Activated naive CD8-positive, alpha-beta T cell treated with anti-CD3 and anti-CD28 coated beads, Interleukin-2, amount 50 U/mL, for 24 hours (primary cell): ENCODE measurements around the gene DPF3.
"Not testable (repeated sequence)": the region's sequence is repeated elsewhere in the genome, so short reads cannot be mapped to it uniquely, and the experiment has no call there.

Experiments used
- ATAC-seq: fragments of 150-1000 bp; cut with Tn5 transposase; one replicate; pipeline ENCODE4 v1.10.0; 2021
- DNase-seq: peaks from one replicate; pipeline ENCODE4 v3.0.0; 2021
- H3K27ac Mint-ChIP-seq: one replicate; pipeline ENCODE4 v1.8.0; 2021; ENCODE audit warnings: mild to moderate bottlenecking, mixed read lengths
- H3K27me3 Mint-ChIP-seq: one replicate; pipeline ENCODE4 v1.8.0; 2021; ENCODE audit warnings: mixed read lengths
- H3K36me3 Mint-ChIP-seq: one replicate; pipeline ENCODE4 v1.8.0; 2021; ENCODE audit warnings: low read depth, mixed read lengths
- H3K4me1 Mint-ChIP-seq: one replicate; pipeline ENCODE4 v1.8.0; 2021; ENCODE audit warnings: mixed read lengths
- H3K4me3 Mint-ChIP-seq: one replicate; pipeline ENCODE4 v1.8.0; 2021; ENCODE audit warnings: mild to moderate bottlenecking, moderate library complexity, mixed read lengths
- H3K9me3 Mint-ChIP-seq: one replicate; pipeline ENCODE4 v1.8.0; 2021; ENCODE audit warnings: mixed read lengths

Gene DPF3

DNA sequence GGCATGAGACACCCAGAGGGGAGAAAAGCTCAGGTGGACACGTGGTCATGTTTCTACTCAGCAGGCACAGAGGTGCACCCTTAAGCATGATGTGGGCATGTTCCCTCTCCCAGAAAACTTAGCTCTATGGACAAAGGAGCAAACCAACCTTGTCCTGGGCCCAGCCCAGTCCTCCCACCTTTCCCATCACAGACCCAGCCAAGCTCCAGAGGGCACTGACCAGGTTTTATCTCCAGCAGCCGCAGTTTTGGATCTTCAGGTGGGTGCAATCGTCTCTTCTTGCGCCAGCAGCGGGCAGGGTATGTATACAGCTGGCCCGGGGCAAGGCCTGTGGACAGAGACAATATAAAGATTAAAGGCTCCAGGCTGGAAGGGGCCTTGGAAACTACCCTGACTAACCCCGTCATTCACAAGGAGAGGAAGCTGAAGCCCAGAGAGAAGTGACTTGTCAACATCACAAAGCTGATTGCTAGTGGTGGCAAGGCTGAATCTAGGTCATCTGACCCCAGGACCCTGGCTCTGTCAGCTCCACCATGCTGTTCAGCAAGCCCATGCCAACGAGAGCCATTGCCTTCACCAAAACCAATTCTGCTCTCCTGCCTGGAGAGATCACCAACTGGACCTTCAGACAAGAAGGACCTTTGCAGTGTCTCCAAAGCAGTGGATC lies 140.7 kb downstream of the DPF3 start:
- H3K36me3 Mint-ChIP-seq = peaks cover 4% of the 10 kb centered on the region
- H3K27me3 Mint-ChIP-seq = no peaks in the 10 kb centered on the region
- no peak for ATAC-seq
- DNase-seq = no peak
- H3K27ac Mint-ChIP-seq = no peak overlapping the region
- H3K4me1 Mint-ChIP-seq = no peaks in the 10 kb centered on the region
- peaks cover 8% of the 10 kb centered on the region for H3K9me3 Mint-ChIP-seq
- no peak overlapping the region for H3K4me3 Mint-ChIP-seq

DNA sequence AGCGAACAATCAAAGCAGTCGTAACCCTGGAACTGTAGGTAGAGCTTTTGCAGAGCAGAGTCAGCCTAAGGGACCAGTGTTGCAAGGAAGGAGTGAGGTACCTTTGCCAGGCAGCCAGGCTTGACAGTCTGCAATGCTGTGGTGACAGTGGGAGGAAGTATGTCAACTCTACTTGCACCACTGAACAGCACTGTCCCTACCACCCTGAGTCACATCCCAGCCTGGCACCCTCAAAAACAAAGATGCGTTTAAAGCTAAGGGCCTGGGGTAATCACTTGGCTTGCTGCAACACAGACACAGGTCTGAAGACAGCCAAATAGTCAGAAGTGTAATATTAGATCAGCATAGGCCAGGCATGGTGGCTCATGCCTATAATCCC lies 141.9 kb downstream of the DPF3 start:
- ATAC-seq = no peak
- Mint-ChIP-seq H3K27me3 (no peaks in the 10 kb centered on the region), H3K36me3 (peaks cover 3% of the 10 kb centered on the region)

DNA sequence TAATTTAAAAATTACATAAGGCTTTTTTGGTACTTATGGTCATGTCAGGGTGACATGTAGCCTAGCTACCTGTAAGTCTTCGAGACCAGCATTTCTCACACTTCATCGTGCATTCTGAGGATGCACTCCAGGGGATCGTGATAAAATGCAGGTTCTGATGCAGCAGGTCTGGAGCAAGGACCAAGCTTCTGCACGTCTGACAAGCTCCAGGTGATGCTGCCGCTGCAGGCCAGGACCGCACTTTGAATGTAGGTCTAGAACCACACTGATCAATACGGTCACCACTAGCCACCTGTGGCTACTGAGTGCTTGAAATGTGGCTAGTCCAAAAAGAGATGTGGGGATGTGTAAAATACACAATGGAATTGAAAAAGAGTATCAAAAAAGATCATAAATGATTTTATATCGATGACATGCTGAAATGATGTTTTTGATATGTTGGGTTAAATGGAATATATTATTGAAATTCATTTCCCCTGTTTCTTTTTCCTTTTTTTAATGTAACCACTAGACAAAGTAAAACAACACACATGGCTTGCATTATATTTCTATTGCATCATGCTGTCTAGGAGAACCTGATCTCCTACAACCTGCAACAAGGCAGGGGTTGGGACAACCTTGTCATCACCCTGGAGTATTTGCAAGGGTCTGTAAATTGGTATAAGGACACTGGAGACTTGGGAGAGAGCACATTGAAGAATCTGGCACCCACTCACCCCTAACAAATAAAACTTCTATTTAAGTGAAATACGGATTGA lies 142.4 kb downstream of the DPF3 start:
- H3K27ac Mint-ChIP-seq = no peak overlapping the region
- no peaks in the 10 kb centered on the region for H3K4me1 Mint-ChIP-seq
- peaks cover 3% of the 10 kb centered on the region for H3K36me3 Mint-ChIP-seq
- H3K9me3 Mint-ChIP-seq = peaks cover 8% of the 10 kb centered on the region
- H3K27me3 Mint-ChIP-seq = no peaks in the 10 kb centered on the region
- H3K4me3 Mint-ChIP-seq = no peak overlapping the region
- ATAC-seq (no peak), DNase-seq (no peak)

More for the DNA sequence above, 141.9 kb downstream of the DPF3 start:
- H3K4me1 Mint-ChIP-seq = no peaks in the 10 kb centered on the region
- no peak for DNase-seq
- peaks cover 8% of the 10 kb centered on the region for H3K9me3 Mint-ChIP-seq
- H3K4me3 Mint-ChIP-seq = no peak overlapping the region
- H3K27ac Mint-ChIP-seq = no peak overlapping the region

- ATAC-seq, DNase-seq, H3K36me3 Mint-ChIP-seq, H3K27ac Mint-ChIP-seq, H3K9me3 Mint-ChIP-seq, H3K4me3 Mint-ChIP-seq, H3K27me3 Mint-ChIP-seq, H3K4me1 Mint-ChIP-seq: not testable (repeated sequence)
Observed at GRCh38 chr14:72748921-72749320, 145.0 kb downstream of the DPF3 start.

- ATAC-seq (no peak), DNase-seq (no peak)
- no peak overlapping the region for H3K4me3 Mint-ChIP-seq
- no peaks in the 10 kb centered on the region for H3K4me1 Mint-ChIP-seq
- H3K27me3 Mint-ChIP-seq = no peaks in the 10 kb centered on the region
- no peak overlapping the region for H3K27ac Mint-ChIP-seq
- peaks cover 8% of the 10 kb centered on the region for H3K9me3 Mint-ChIP-seq
- H3K36me3 Mint-ChIP-seq = peaks cover 3% of the 10 kb centered on the region
Observed at GRCh38 chr14:72747652-72748051, 146.2 kb downstream of the DPF3 start.

GRCh38 chr14:72745991-72746980 lies 147.6 kb downstream of the DPF3 start:
- DNase-seq = no peak
- Mint-ChIP-seq H3K4me3 (no peak overlapping the region), H3K9me3 (peaks cover 8% of the 10 kb centered on the region), H3K27me3 (no peaks in the 10 kb centered on the region), H3K27ac (no peak overlapping the region), H3K36me3 (peaks cover 3% of the 10 kb centered on the region), H3K4me1 (no peaks in the 10 kb centered on the region)
- ATAC-seq = no peak

GRCh38 chr14:72745546-72745945 lies 148.4 kb downstream of the DPF3 start:
- ATAC-seq = no peak
- Mint-ChIP-seq H3K27me3 (no peaks in the 10 kb centered on the region), H3K9me3 (peaks cover 8% of the 10 kb centered on the region), H3K4me1 (no peaks in the 10 kb centered on the region), H3K27ac (no peak overlapping the region), H3K36me3 (peaks cover 3% of the 10 kb centered on the region), H3K4me3 (no peak overlapping the region)
- no peak for DNase-seq

DNA sequence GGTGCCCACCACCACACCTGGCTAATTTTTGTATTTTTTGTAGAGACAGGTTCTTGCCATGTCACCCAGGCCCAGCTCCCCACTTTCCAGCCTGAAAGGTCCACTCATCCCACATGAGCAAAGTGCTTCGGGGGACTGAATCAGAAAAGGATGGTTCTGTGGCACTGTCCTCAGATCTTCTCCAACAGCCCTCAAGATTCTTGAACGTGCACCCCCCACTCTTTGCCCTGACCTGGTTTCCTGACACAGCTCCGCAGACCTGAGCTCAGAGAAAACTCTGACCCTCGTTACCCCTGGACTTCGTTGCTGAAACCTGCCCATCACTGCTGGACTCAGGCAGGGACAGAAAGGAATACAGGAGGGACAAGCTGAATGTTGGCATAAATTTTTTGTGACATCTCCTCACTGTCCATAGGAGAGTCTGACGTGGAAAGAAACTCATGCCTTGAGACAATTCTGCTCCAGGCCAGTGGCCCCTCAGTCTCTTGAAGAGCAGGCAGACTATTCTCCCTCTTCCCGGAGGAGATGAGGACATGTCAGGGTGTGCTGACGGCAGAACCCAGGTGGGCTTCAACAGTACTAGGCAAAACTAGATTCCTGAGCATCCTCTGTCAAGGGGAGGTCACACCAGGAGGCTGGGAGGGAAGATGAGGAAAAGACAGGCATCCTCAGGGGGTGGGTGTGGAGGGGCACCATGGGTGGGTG lies 149.3 kb downstream of the DPF3 start:
- no peaks in the 10 kb centered on the region for H3K4me1 Mint-ChIP-seq
- H3K27ac Mint-ChIP-seq = no peak overlapping the region
- H3K36me3 Mint-ChIP-seq = peaks cover 3% of the 10 kb centered on the region
- no peak for DNase-seq
- peaks cover 8% of the 10 kb centered on the region for H3K9me3 Mint-ChIP-seq
- no peak overlapping the region for H3K4me3 Mint-ChIP-seq
- H3K27me3 Mint-ChIP-seq = no peaks in the 10 kb centered on the region
- no peak for ATAC-seq

GRCh38 chr14:72743626-72744025 lies 150.3 kb downstream of the DPF3 start:
- H3K4me1 Mint-ChIP-seq = no peaks in the 10 kb centered on the region
- DNase-seq (no peak), ATAC-seq (no peak)
- peaks cover 8% of the 10 kb centered on the region for H3K9me3 Mint-ChIP-seq
- H3K36me3 Mint-ChIP-seq = no peaks in the 10 kb centered on the region
- no peaks in the 10 kb centered on the region for H3K27me3 Mint-ChIP-seq
- no peak overlapping the region for H3K4me3 Mint-ChIP-seq
- H3K27ac Mint-ChIP-seq = no peak overlapping the region

- ATAC-seq (no peak), DNase-seq (no peak)
- H3K27ac Mint-ChIP-seq = no peak overlapping the region
- H3K36me3 Mint-ChIP-seq = no peaks in the 10 kb centered on the region
- H3K4me1 Mint-ChIP-seq = no peaks in the 10 kb centered on the region
- H3K9me3 Mint-ChIP-seq = peaks cover 3% of the 10 kb centered on the region
- H3K27me3 Mint-ChIP-seq = no peaks in the 10 kb centered on the region
- no peak overlapping the region for H3K4me3 Mint-ChIP-seq
Observed at GRCh38 chr14:72742838-72743195, 151.1 kb downstream of the DPF3 start.

DNA sequence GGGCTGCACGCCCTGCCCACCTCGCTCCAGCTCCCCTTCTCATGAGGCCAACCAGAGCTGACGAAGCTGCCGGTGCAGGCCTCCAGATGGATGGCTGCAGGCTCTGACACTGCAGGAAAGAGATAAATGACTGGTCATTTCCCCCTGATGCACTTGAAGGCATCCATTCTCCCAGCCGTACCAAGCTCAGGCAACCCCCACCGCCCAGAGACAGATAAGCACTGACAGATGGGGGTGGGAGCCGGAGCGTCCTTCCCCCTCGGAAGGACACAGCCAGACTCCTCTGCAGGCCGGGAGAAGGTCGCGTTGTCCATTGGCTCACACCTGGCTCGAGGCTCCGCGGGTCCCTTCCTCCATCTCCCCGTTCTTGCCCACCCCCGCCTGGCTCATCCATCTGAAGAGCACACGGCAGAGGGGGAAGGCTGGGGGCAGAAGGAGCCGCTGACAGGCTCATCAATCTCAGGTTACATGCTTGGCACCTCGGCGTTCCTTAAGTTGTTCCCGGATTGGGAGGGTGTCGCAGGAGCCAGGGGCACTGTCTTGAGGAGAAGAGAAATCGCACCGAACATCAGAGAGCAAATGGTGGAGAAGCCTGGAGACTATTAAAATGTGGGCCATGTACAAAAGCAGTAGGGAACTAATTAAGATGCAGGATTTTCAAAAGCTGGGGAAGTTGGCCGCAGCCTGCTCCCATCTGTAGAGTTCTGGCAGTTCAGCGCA lies 151.6 kb downstream of the DPF3 start:
- H3K4me1 Mint-ChIP-seq = no peaks in the 10 kb centered on the region
- no peak overlapping the region for H3K4me3 Mint-ChIP-seq
- H3K9me3 Mint-ChIP-seq = no peaks in the 10 kb centered on the region
- no peaks in the 10 kb centered on the region for H3K36me3 Mint-ChIP-seq
- no peak for DNase-seq
- H3K27ac Mint-ChIP-seq = no peak overlapping the region
- ATAC-seq = no peak
- no peaks in the 10 kb centered on the region for H3K27me3 Mint-ChIP-seq

DNA sequence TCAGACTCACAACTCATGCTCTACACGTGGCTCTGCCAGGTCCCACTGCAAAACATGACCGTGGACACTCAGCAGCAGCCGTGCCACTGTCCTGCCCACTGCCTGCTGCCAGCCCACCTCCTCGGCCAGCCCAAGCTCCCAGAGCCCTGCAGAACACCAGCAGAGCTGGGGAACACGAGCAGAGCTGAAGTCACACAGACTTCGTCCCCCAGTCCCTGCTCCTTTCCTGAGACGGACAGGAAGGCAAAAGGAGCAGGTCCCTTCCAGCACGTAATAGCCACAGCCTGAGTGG lies 152.1 kb downstream of the DPF3 start:
- Mint-ChIP-seq H3K4me1 (no peaks in the 10 kb centered on the region), H3K27ac (no peak overlapping the region), H3K27me3 (no peaks in the 10 kb centered on the region), H3K36me3 (no peaks in the 10 kb centered on the region), H3K4me3 (no peak overlapping the region), H3K9me3 (no peaks in the 10 kb centered on the region)
- ATAC-seq (no peak), DNase-seq (no peak)

- Mint-ChIP-seq H3K9me3 (no peaks in the 10 kb centered on the region), H3K27ac (no peak overlapping the region), H3K4me1 (no peaks in the 10 kb centered on the region), H3K27me3 (no peaks in the 10 kb centered on the region), H3K4me3 (no peak overlapping the region), H3K36me3 (no peaks in the 10 kb centered on the region)
- DNase-seq (no peak), ATAC-seq (no peak)
Observed at GRCh38 chr14:72740966-72741825, 152.7 kb downstream of the DPF3 start.
